Measurements from ENCODE around the gene RASGRF1. TPM values are rescaled to one million over a fixed set of nuclear protein-coding genes. Genes with fewer than 3 reads are reported as not detected.

Gene RASGRF1
- total and polyA plus RNA-seq, 2 experiments from 2014 or later = 0.05 to 0.24 TPM

GRCh38 chr15:78913012-78913411 lies 177.6 kb downstream of the RASGRF1 start:
- H3K9me3 Mint-ChIP-seq = no peaks in the 10 kb centered on the region
- no peak for ATAC-seq

More at GRCh38 chr15:78913012-78913411, 177.6 kb downstream of the RASGRF1 start:
- H3K4me2 ChIP-seq = no peak overlapping the region
- H3K79me2 ChIP-seq (replicated peaks; ENCODE audit: insufficient read depth) = peaks cover 25% of the 10 kb centered on the region
- no peak for DNase-seq (ENCODE audit: low spot score)
- peaks cover 8% of the 10 kb centered on the region for H3K27me3 Mint-ChIP-seq (ENCODE audit: insufficient read depth, low read depth, poor library complexity)
- H3K4me1 ChIP-seq (ENCODE audit: insufficient read depth) = peaks cover 3% of the 10 kb centered on the region; the same call in 1 of the 2 replicates
- peaks cover 18% of the 10 kb centered on the region for H3K4me1 Mint-ChIP-seq
- H3K27me3 ChIP-seq (ENCODE audit: insufficient read depth) = no peaks in the 10 kb centered on the region
- H3K36me3 ChIP-seq (ENCODE audit: insufficient read depth) = peaks cover 8% of the 10 kb centered on the region
- peaks cover 32% of the 10 kb centered on the region for H4K20me1 ChIP-seq (replicated peaks; ENCODE audit: insufficient read depth)
- no peaks in the 10 kb centered on the region for H3K9me2 ChIP-seq (ENCODE audit: insufficient read depth)
- TF ChIP-seq, protein P1, sequence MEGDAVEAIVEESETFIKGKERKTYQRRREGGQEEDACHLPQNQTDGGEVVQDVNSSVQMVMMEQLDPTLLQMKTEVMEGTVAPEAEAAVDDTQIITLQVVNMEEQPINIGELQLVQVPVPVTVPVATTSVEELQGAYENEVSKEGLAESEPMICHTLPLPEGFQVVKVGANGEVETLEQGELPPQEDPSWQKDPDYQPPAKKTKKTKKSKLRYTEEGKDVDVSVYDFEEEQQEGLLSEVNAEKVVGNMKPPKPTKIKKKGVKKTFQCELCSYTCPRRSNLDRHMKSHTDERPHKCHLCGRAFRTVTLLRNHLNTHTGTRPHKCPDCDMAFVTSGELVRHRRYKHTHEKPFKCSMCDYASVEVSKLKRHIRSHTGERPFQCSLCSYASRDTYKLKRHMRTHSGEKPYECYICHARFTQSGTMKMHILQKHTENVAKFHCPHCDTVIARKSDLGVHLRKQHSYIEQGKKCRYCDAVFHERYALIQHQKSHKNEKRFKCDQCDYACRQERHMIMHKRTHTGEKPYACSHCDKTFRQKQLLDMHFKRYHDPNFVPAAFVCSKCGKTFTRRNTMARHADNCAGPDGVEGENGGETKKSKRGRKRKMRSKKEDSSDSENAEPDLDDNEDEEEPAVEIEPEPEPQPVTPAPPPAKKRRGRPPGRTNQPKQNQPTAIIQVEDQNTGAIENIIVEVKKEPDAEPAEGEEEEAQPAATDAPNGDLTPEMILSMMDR (conservative IDR thresholded peaks at IDR 0.05; ENCODE audit: low read depth in 2 of 2) = no peak
- TF ChIP-seq ZNF331 (CRISPR knock-in tag; IDR thresholded peaks at IDR 0.05; ENCODE audit: low read depth) (no peak), REST (IDR thresholded peaks at IDR 0.05; ENCODE audit: unreplicated experiment) (no peak), ETS1 (IDR thresholded peaks at IDR 0.05) (no peak), STAT1 (IDR thresholded peaks at IDR 0.05; ENCODE audit: unreplicated experiment) (no peak), EZH2 (IDR thresholded peaks at IDR 0.05; ENCODE audit: low read depth, unreplicated experiment) (no peak), EZH2phosphoT487 (IDR thresholded peaks at IDR 0.05; ENCODE audit: unreplicated experiment) (no peak), NANOG (IDR thresholded peaks at IDR 0.05; ENCODE audit: borderline replicate concordance) (no peak), CREB1 (CRISPR knock-in tag; IDR thresholded peaks at IDR 0.05; ENCODE audit: low read depth) (no peak), POLR2AphosphoS5 (IDR thresholded peaks at IDR 0.05; ENCODE audit: low read depth) (no peak)
- TF ChIP-seq, protein P2, sequence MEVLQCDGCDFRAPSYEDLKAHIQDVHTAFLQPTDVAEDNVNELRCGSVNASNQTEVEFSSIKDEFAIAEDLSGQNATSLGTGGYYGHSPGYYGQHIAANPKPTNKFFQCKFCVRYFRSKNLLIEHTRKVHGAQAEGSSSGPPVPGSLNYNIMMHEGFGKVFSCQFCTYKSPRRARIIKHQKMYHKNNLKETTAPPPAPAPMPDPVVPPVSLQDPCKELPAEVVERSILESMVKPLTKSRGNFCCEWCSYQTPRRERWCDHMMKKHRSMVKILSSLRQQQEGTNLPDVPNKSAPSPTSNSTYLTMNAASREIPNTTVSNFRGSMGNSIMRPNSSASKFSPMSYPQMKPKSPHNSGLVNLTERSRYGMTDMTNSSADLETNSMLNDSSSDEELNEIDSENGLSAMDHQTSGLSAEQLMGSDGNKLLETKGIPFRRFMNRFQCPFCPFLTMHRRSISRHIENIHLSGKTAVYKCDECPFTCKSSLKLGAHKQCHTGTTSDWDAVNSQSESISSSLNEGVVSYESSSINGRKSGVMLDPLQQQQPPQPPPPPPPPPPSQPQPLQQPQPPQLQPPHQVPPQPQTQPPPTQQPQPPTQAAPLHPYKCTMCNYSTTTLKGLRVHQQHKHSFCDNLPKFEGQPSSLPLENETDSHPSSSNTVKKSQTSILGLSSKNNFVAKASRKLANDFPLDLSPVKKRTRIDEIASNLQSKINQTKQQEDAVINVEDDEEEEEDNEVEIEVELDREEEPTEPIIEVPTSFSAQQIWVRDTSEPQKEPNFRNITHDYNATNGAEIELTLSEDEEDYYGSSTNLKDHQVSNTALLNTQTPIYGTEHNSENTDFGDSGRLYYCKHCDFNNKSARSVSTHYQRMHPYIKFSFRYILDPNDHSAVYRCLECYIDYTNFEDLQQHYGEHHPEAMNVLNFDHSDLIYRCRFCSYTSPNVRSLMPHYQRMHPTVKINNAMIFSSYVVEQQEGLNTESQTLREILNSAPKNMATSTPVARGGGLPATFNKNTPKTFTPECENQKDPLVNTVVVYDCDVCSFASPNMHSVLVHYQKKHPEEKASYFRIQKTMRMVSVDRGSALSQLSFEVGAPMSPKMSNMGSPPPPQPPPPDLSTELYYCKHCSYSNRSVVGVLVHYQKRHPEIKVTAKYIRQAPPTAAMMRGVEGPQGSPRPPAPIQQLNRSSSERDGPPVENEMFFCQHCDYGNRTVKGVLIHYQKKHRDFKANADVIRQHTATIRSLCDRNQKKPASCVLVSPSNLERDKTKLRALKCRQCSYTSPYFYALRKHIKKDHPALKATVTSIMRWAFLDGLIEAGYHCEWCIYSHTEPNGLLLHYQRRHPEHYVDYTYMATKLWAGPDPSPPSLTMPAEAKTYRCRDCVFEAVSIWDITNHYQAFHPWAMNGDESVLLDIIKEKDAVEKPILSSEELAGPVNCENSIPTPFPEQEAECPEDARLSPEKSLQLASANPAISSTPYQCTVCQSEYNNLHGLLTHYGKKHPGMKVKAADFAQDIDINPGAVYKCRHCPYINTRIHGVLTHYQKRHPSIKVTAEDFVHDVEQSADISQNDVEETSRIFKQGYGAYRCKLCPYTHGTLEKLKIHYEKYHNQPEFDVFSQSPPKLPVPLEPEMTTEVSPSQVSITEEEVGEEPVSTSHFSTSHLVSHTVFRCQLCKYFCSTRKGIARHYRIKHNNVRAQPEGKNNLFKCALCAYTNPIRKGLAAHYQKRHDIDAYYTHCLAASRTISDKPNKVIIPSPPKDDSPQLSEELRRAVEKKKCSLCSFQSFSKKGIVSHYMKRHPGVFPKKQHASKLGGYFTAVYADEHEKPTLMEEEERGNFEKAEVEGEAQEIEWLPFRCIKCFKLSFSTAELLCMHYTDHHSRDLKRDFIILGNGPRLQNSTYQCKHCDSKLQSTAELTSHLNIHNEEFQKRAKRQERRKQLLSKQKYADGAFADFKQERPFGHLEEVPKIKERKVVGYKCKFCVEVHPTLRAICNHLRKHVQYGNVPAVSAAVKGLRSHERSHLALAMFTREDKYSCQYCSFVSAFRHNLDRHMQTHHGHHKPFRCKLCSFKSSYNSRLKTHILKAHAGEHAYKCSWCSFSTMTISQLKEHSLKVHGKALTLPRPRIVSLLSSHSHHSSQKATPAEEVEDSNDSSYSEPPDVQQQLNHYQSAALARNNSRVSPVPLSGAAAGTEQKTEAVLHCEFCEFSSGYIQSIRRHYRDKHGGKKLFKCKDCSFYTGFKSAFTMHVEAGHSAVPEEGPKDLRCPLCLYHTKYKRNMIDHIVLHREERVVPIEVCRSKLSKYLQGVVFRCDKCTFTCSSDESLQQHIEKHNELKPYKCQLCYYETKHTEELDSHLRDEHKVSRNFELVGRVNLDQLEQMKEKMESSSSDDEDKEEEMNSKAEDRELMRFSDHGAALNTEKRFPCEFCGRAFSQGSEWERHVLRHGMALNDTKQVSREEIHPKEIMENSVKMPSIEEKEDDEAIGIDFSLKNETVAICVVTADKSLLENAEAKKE (CRISPR knock-in tag; IDR thresholded peaks at IDR 0.05) = no peak
- no peak overlapping the region for H3K4me3 ChIP-seq
- peaks cover 41% of the 10 kb centered on the region for H3K36me3 Mint-ChIP-seq (ENCODE audit: low read depth)
- H2AFZ ChIP-seq = no peak overlapping the region
- H3K27ac ChIP-seq (ENCODE audit: low read depth) = no peak overlapping the region
- peaks cover 5% of the 10 kb centered on the region; the same call in 1 of the 2 replicates for H3F3A ChIP-seq (replicated peaks; ENCODE audit: low read depth)
- H3K4me3 Mint-ChIP-seq = no peak overlapping the region
- no peak overlapping the region for H3K27ac Mint-ChIP-seq

All from GM23338 (cell line).